Right lobe of liver (tissue), 6 donors: ENCODE data around the gene HECW1. TPM values are rescaled to one million over a fixed set of nuclear protein-coding genes. Genes with fewer than 3 reads are reported as not detected.

Experiments
- ATAC-seq, 4 donors: fragments of 200-7000 bp; cut with Tn5 transposase; one replicate each; pipeline ENCODE4 v1.9.1; 2020; ENCODE audit warnings: mild to moderate bottlenecking in 4 of 4, moderate library complexity in 4 of 4
- DNase-seq, 3 donors: peaks; one replicate each; pipeline ENCODE4 v3.0.0-alpha.2; 2020
- H3K27ac ChIP-seq, 3 donors: fragments of 200-600 bp; one replicate each; pipeline ENCODE4 v1.8.0; 2022
- H3K27me3 ChIP-seq, 2 donors: fragments of 200-600 bp; one replicate each; pipeline ENCODE4 v1.8.0; 2022
- H3K36me3 ChIP-seq, 4 donors: fragments of 200-600 bp; sonication (generic) in 1 of 4; one replicate each; pipeline versions ENCODE4 v1.5.1 to v1.8.0; 2017 to 2022; ENCODE audit warnings: control low read depth in 1 of 4
- H3K4me1 ChIP-seq, 4 donors: fragments of 200-600 bp; sonication (generic) in 1 of 4; one replicate each; pipeline versions ENCODE4 v1.5.1 to v1.8.0; 2017 to 2022; ENCODE audit warnings: control low read depth in 1 of 4
- H3K4me3 ChIP-seq, 3 donors: fragments of 200-600 bp; one replicate each; pipeline ENCODE4 v1.8.0; 2022
- H3K9me3 ChIP-seq, 4 donors: fragments of 200-600 bp; sonication (generic) in 1 of 4; one replicate each; pipeline versions ENCODE4 v1.5.1 to v1.8.0; 2017 to 2022; ENCODE audit warnings: control low read depth in 1 of 4
- CTCF ChIP-seq, 4 donors: fragments of 200-600 bp in 3 of 4; fragments of 450-650 bp in 1 of 4; IDR thresholded peaks; one replicate each; pipeline versions ENCODE4 v1.5.1 to v1.8.0; 2016 to 2022; ENCODE audit warnings: antibody characterized with exemption in 4 of 4, mild to moderate bottlenecking in 2 of 4
- POLR2A ChIP-seq: fragments of 450-650 bp; IDR thresholded peaks from one replicate; pipeline ENCODE4 v1.6.1; 2017; ENCODE audit warnings: antibody characterized with exemption, mild to moderate bottlenecking
- WGBS: methylation state at CpG from one replicate; pipeline ENCODE4 v1.1.6; 2018; ENCODE audit warnings: low coverage, low lambda C conversion rate; ENCODE audit not compliant: insufficient coverage; ENCODE audit errors: missing lambda C conversion rate; 5-methylcytosine and 5-hydroxymethylcytosine counted together
- intact Hi-C, 2 donors: fragments of 100-400 bp; cut with DNase I; formaldehyde crosslinking; loops; one replicate each; pipeline versions ENCODE4 v1.11.2 to v1.14.1; 2022
- total RNA-seq, 6 experiments: library from RNA; depleted of rRNA in 2 of 6; stranded (reverse); fragments of >200 nt in 2 of 6; fragmentation: NEBNext Ultra II Directional in 3 of 6; extraction: Animal tissue kit (Norgen Biotek cat#: 25700) in 3 of 6; gene quantifications; one replicate each; pipeline versions ENCODE4 v1.1.0 to v1.2.4, GENCODE V29; 2016 to 2023
- donor health status: DM: no; HTN: yes; CAD: no.
- donor health status: DM: no; HTN: no; CAD: no.
- donor health status: DM: no; HTN: no; CAD: no.
- donor health status: DM: no; HTN: yes; CAD: no.
- donor health status: DM: no; HTN: yes; CAD: no.

Gene HECW1
- total RNA-seq, 6 experiments from 2014 or later: 0.02 to 0.87 (median 0.09) TPM; not detected in 1

DNA sequence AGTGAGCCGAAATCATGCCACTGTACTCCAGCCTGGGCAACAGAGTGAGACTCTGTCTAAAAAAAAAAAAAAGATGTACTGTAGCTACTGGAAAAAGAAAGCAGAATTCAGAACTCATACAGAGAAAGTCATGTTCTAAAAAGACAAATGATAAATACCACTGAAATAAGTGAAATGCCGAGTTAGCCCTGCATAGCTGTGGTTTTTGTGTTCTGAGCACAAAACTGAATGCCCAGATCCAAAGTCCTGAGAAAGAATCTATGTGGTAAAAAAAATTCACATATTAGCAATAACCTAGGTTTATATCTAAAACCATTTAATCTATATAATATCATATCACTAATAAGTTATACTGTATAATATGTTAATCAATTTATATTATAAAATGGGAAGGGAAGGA, 29.3 kb upstream of the HECW1 start:
- H3K27ac ChIP-seq: no peak overlapping the region
- intact Hi-C loops: no loop called here
- H3K9me3 ChIP-seq: no peaks in the 10 kb centered on the region
- no peaks in the 10 kb centered on the region for H3K4me1 ChIP-seq
- no peaks in the 10 kb centered on the region for H3K36me3 ChIP-seq
- ATAC-seq (no peak), DNase-seq (no peak)
- WGBS: 38% methylated on average over 2 of the region's 2 CpGs
- no peak overlapping the region for H3K4me3 ChIP-seq
- no peaks in the 10 kb centered on the region for H3K27me3 ChIP-seq
- TF ChIP-seq POLR2A (no peak), CTCF (IDR thresholded peaks at IDR 0.05) (no peak)

DNA sequence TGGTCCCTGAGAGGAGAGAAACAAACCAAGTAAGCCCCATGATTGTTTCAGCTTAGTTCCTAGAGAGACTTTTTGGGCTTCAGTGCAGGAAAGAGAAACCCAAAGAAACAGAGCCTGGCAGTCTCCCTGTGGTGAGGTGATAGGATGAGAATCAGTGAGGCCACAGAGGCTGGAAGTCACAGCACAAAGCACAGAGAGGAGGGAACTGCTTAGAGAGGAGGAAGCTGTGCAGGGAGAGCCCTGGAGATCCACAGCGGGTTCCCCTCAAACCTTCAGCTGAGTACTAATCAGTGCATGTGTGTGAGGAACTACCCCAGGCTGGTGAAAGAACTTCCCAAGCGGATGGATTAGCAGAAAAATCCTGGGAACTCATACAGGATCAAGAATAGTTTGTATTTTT, 27.4 kb upstream of the HECW1 start:
- 49% methylated on average over 2 of the region's 2 CpGs for WGBS
- Histone ChIP-seq H3K36me3 (no peaks in the 10 kb centered on the region), H3K9me3 (no peaks in the 10 kb centered on the region), H3K4me1 (no peaks in the 10 kb centered on the region), H3K4me3 (no peak overlapping the region), H3K27ac (no peak overlapping the region), H3K27me3 (no peaks in the 10 kb centered on the region)
- intact Hi-C loops: no loop called here
- TF ChIP-seq POLR2A (no peak), CTCF (IDR thresholded peaks at IDR 0.05) (no peak)
- DNase-seq (no peak), ATAC-seq (no peak)

- no peak overlapping the region for H3K27ac ChIP-seq
- DNase-seq: no peak
- no peaks in the 10 kb centered on the region for H3K9me3 ChIP-seq
- intact Hi-C loops: no loop called here
- ATAC-seq: no peak
- H3K4me1 ChIP-seq: no peaks in the 10 kb centered on the region
- H3K27me3 ChIP-seq: no peaks in the 10 kb centered on the region
- 47% methylated on average over 1 of the region's 1 CpG for WGBS
- no peak overlapping the region for H3K4me3 ChIP-seq
- H3K36me3 ChIP-seq: no peaks in the 10 kb centered on the region
- TF ChIP-seq POLR2A (no peak), CTCF (IDR thresholded peaks at IDR 0.05) (no peak)
Observed at GRCh38 chr7:43085992-43086391, 26.5 kb upstream of the HECW1 start.

DNA sequence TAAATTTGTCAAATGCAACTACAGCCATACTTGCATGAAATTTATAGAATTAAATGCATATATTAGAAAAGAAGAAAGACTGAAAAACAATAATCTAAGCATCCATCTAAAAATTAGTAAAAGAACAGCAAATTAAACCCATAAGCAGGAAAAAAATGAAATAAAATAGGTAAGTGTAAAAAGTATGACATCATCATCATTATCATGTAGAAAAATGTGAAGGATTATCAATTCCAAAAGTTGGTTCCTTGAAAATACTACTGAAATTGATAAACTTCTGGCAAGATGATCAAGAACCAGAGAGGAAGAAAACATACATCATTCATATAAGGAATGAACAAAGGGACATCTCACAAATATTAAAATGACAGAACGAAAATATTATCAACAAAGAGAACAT, 19.6 kb upstream of the HECW1 start:
- Histone ChIP-seq H3K27ac (no peak overlapping the region), H3K4me1 (no peaks in the 10 kb centered on the region), H3K4me3 (no peak overlapping the region), H3K36me3 (no peaks in the 10 kb centered on the region), H3K9me3 (no peaks in the 10 kb centered on the region), H3K27me3 (no peaks in the 10 kb centered on the region)
- 53% methylated on average over 1 of the region's 1 CpG for WGBS
- TF ChIP-seq POLR2A (no peak), CTCF (IDR thresholded peaks at IDR 0.05) (no peak)
- no peak for DNase-seq
- ATAC-seq: no peak
- intact Hi-C loops: no loop called here

DNA sequence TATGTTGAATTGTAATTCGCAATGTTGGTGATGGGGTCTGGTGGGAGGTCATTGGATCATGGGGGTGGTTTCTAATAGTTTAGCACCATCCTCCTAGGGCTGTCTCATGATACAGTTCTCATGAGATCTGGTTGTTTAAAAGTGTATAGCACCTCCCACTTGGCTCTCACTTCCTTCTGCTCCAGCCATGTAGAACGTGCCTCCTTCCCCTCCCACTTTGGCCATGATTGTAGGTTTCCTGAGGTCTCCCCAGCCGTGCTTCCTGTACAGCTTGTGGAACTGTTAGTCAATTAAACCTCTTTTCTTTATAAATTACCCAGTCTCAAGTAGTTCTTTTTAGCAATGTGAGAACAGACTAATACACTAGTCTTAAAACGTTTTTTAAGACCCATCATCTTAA, 15.6 kb upstream of the HECW1 start:
- H3K36me3 ChIP-seq: no peaks in the 10 kb centered on the region
- H3K9me3 ChIP-seq: no peaks in the 10 kb centered on the region
- no peaks in the 10 kb centered on the region for H3K4me1 ChIP-seq
- WGBS: 39% methylated on average over 4 of the region's 4 CpGs
- H3K27ac ChIP-seq: no peak overlapping the region
- H3K27me3 ChIP-seq: no peaks in the 10 kb centered on the region
- H3K4me3 ChIP-seq: no peak overlapping the region
- ATAC-seq: no peak
- intact Hi-C loops: no loop called here
- no peak for DNase-seq
- no peak for TF ChIP-seq CTCF (IDR thresholded peaks at IDR 0.05)
- TF ChIP-seq POLR2A: no peak
